HCEC 1CT (cell line): ENCODE results near the gene ADRA2B.
"Not testable (repeated sequence)": the region's sequence is repeated elsewhere in the genome, so short reads cannot be mapped to it uniquely, and the experiment has no call there.

Source experiments
- DNase-seq: peaks from one replicate; pipeline ENCODE4 v3.0.0-alpha.2; 2017

ADRA2B gene

GRCh38 chr2:96116424-96116878, at the start of gene ADRA2B:
Gene ADRA2B, minus strand, starts transcription at chr2:96116571. Its CDS starts 422 bp downstream, at chr2:96116149.
- no peak for DNase-seq

- no peak for DNase-seq
Observed at GRCh38 chr2:96164459-96165184, 48.3 kb upstream of the ADRA2B start.

- DNase-seq: no peak
Observed at GRCh38 chr2:96163768-96164429, 47.5 kb upstream of the ADRA2B start.

DNA sequence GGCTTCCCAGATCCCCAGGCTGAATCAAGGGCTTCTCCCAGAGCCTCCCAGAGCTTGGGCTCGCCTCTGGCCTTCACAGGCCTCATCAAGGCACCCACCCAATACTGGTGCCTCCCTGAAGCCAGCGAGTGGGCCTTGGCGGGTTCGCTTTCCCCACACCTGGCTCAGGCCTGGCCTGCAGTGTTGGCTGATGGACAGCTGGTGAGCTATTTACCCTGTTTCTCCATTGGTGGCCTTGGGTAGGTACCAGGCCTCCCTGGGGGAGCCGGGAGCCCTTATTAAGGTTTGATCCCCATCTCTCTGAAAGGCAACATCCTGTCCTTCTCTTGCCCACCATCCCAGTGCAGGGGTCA, 47.0 kb upstream of the ADRA2B start:
- no peak for DNase-seq

GRCh38 chr2:96161898-96162297, 45.5 kb upstream of the ADRA2B start:
- DNase-seq: no peak

GRCh38 chr2:96160366-96160765, 44.0 kb upstream of the ADRA2B start:
- not testable (repeated sequence) for DNase-seq

DNA sequence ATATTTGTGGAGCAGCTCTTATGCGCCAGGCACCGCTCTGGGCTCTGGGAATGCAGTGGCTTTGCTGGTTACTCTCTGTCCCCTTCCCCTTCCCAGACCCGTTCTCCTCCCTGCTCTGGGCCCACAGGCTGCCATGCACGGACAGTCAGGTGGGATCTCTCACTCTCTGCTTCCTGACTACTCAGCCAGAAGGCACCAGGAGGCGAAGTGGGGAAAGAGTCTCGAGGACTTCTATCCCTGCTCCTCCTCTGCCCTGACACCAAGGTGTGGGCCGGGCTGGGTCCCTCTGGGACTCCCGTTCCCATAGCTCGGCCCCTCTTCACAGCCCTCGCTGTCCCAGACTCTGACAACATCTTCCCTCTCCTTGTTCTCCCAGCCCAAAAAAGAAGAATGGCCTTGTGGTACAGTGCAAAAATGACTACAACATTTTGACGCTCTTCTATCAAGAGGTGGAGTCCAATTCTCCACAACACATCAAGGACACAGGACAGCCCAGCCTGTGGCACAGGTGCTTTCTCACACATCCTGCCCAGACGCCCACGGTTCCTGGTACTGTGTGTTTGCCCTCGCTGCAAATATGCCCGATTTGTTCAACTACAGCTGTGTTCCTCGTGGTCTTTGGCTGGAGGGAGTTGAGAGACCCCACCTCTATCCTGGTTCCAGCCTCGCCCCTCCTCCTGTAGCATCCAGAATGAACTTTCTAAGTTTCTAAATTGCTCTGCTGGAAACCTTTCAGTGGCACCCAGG, 42.9 kb upstream of the ADRA2B start:
- DNase-seq: no peak

DNA sequence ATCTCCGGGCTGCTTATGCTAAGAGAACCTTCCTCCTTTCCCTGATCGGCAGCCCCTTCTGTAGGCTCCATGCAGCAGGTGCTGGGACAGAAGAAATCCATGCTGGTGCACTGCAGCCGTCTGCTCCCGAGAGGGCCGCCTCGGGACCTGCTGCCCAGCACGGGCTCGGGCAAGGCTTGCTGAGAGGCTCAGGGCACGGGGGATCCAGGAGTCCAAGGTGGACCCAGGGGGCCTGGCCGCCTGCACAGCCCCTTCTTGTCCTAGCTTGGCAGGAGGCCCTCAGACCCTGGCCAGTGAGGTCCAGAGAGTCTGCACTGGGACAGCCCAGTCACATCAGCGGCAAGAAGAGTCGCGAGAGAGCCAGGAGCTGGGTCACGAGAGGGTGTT, 42.2 kb upstream of the ADRA2B start:
- DNase-seq: no peak

DNA sequence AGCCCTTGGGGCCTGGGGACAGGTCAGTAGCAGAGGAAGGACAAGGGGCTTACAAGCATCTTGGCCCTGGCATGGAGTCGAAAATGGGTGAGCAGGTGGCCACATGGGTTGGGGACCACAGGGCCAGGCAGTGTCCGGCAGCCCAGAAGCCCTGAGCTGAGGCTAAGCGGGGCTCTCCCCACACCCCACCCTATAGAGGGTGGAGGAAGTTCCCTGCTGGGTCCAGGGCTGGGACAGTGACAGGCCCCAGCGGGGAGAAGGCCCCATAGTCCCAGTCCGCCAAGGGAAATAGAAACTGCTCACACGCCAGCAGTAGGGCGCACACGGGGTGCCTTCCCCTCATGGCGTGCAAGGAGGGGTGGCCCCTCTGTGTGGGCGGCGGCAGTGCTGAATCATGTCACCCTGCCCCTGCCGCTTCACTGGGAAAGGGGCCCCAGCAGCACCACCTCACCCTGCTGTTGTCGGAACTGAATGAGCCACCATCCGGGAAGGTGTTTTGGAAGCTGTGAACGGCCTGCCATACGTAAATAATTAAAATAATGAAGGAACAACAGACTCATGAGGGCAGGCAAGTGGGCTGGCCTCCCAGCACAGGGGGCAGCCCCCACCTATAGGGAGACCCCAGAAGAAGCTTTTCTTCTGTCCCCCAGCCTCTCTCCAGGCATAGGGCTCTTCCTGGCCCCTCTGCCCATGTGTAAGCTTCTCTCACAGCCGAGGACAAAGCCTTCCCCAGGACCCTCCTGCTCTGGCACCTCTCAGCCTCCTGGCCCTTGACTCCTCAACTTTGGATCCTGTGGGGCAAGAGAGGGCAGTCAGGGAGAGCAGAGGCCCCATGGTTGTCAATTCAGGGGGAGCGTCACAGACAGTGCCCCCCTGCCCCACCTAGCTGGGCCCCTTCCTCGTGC, 41.5 kb upstream of the ADRA2B start:
- DNase-seq: no peak

GRCh38 chr2:96156926-96157648, 40.7 kb upstream of the ADRA2B start:
- DNase-seq: no peak

DNA sequence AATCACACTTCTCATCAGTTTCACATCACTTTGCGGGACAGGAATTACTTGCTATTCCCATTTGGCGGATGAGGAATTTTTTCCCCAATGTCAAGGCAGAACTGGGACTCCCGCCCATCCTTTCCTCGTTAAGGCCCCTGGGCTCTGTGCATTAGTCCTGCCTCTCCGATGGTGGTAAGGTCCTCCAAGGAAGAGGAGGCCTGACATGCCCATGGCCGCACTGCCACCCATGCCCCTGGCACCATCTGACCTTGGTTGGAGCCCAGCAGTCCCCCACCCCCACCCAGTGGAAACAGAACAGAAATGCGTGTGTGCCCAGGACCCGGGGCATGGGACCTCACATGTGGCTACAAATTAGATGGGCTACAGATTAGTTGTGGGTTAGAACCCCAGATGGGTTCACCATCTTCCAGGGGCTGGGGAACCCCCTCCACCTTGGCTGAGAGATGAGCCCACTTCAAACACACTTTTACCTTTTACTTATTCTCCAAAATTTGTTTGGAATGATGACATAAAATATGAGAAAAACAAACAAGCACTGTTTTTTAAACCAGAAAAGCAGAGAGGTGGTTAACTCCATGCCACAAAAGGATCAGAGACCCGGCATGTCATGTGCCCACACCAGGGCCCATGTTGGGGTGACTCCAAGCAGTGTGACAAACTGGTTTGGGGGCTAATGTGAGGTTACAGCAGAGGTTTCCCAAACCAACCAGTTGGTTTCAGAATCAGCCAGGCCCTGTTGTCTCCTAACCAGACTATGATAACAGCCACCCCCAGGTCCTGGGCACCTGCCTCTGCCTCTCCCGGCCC, 39.8 kb upstream of the ADRA2B start:
- no peak for DNase-seq

DNA sequence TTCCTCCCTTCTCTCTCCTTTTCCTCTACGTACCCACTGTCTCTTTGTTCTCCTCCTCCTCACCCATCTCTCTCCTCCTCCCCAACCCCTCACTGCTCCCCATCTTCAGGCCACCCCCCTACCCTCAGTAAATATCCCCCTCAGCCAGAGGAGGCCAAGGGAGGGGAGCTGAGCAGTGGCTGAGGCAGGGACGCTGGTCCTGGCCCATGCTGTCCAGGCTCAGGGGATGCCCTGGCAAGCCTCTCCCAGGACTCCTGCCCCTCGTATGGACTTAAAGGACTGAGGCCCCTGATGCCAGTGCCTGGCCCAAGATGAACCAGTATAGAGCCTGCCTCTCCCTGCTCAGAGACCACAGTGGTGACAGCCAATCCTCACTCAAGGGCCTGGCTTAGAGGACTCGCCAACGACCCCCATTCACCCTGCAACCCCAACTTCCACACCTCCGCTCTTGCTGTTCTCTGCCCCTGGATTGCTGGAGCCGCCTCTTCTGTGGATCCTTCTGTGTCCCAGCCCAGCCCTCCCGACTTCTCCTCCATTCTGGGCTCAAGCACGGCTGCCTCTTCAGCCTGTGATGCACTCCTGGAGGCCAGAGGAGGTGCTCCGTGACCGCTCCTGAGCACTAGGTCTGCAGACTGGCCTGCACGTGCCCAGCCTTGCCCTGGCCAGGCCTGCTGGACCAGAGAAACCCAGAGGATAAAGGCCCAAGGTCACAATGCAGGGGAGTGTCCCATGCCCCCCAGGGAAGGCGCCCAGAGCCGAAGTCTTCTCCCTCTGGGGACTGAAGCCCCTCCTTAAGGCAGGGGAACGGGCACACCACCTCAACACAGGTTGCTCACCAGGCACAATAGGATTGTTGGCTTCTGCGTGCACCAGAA, 38.4 kb upstream of the ADRA2B start:
- no peak for DNase-seq

DNA sequence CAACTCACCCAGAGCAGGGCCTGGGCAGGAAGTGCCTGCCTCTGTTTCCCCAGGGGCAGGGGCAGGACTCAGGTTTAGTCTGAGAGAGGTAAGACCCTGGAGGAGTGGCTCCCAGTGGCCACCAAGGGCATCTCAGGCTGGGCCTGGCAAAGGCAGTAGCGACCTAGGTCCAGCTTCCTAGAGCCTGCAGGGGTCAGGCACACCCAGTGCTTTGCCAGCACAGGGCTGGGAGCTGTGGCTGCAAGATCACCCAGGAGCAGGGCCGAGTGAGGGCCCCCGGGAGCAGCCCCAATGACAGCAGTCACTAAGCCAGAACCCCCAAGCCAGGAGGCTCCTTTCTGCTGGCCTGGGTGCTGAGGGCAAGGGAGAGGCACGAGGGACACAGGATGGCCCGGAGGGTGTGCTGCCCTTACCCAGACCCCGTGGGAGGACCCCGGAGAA, 37.6 kb upstream of the ADRA2B start:
- DNase-seq: no peak

DNA sequence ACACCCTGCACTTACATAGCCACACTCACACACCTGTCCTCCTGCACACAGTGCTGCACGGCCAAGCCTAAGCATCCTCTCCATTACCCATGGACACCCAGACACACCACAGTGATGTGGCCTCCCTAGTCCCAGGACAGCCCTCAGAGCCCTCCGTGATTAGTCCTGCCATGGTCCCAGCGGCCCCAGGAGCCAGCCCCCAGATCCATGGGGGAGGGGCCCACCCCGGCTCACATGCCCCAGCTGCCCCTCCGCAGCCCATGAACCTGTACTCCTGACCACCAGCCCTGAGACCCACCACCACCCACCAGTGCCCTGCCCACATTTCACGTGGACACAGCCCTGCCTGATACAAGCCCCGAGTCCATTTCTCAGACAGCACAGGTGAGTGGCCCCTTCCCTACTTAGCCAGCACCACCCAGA, 36.9 kb upstream of the ADRA2B start:
- DNase-seq: no peak

DNA sequence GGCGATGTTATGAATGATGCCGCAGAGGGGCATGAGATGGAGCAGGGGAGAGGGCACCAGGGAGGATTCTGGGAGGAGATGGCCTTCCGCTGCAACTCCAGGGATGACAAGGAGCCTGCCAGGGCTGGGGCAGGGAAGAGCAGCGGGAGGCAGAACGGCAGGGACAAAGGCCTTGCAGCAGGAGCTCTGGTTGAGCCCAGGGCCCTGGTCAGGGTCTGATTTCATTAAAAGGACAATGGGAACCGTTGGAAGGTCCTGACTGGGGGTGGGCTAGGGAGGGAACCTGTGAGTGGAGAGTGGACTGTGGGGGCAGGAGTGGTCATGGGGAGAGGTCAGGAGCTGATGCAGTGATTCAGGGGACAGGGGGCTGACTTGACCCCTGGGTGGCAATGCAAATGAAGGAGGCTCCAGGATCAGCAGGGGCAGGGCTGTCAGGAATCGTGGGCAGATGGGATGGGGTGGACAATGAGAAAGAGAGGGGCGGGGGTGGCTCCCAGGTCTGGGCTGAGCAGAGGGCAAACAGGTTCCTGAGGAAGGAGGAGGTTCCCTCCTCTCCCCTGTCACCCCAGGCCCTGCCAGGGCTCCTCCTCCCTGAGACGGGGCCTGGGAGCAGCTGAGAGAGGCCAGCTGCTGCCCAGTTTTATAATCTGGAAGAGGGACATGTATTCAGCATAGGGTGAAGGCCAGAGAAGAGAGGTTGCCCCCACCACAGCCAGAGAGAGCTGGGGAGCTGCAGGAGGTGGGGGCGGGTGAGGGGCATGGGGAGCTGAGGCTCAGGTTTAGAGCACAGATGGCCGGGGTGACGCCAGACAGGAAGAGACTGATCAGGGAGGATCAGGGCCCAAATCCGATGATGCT, 36.2 kb upstream of the ADRA2B start:
- DNase-seq: no peak

DNA sequence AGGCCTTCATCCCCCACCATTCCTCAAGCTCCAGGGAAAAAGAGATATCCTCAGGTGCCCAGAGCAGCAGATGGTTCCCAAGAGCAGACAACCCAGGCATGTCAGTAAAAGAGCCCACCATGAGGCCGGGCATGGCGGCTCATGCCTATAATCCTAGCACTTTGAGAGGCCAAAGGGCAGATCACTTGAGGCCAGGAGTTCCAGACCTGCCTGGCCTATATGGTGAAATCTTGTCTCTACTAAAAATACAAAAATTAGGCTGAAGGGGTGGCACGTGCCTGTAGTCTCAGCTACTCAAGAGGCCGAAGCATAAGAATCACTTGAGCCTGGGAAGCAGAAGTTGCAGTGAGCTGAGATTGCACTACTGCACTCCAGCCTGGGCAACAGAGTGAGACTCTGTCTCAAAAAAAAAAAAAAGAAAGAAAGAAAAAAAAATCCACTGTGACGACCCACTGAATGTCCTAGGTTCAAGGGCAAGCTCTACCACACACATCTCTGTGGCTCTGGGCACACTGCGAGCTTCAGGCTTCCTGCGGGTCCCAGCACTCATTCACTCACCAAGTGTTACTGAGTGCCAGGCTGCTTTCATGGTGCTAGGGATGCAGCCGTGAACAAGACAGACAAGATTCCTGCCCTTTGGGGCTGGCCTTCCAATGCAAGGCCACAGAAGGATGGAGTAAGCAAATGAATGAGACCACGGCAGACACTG, 35.4 kb upstream of the ADRA2B start:
- DNase-seq: no peak

- no peak for DNase-seq
Observed at GRCh38 chr2:96150791-96151594, 34.6 kb upstream of the ADRA2B start.
